Coronary artery (tissue), 2 donors: ENCODE measurements around the gene CASP5.
A peak's percentile ranks its signal among the peaks of the same experiment; 100 is the strongest.

ENCODE experiments used
- DNase-seq: peaks from one replicate; pipeline ENCODE4 v3.0.0-alpha.2; 2017; ENCODE audit warnings: low spot score
- H3K27ac ChIP-seq, 2 donors: fragments of 200-600 bp; sonication (generic); one replicate each; pipeline ENCODE4 v1.5.1; 2016 to 2019
- H3K4me3 ChIP-seq: fragments of 200-600 bp; sonication (generic); 2 replicates; pipeline ENCODE4 v1.5.1; 2016; ENCODE audit warnings: mild to moderate bottlenecking, moderate library complexity
- CTCF ChIP-seq: fragments of 200-600 bp; sonication (generic); IDR thresholded peaks from one replicate; pipeline ENCODE4 v1.5.1; 2019; ENCODE audit warnings: antibody characterized with exemption

Gene CASP5

GRCh38 chr11:104967534-104968354 lies 55.2 kb downstream of the CASP5 start:
- DNase-seq: no peak
- no peak for TF ChIP-seq CTCF
- H3K4me3 ChIP-seq: peak overlapping the region; percentile 71
- H3K27ac ChIP-seq: peak overlapping the region; percentile 77 to 87

- peak overlapping the region; percentile 71 for H3K4me3 ChIP-seq
- no peak for TF ChIP-seq CTCF
- no peak for DNase-seq
- no peak overlapping the region for H3K27ac ChIP-seq
Measured at GRCh38 chr11:104965735-104966134, 57.2 kb downstream of the CASP5 start.

GRCh38 chr11:104964247-104964646 lies 58.7 kb downstream of the CASP5 start:
- Histone ChIP-seq H3K4me3 (no peak overlapping the region), H3K27ac (no peak overlapping the region)
- no peak for DNase-seq
- TF ChIP-seq CTCF: no peak

GRCh38 chr11:104962852-104963251 lies 60.1 kb downstream of the CASP5 start:
- Histone ChIP-seq H3K27ac (no peak overlapping the region), H3K4me3 (no peak overlapping the region)
- no peak for TF ChIP-seq CTCF
- no peak for DNase-seq

DNA sequence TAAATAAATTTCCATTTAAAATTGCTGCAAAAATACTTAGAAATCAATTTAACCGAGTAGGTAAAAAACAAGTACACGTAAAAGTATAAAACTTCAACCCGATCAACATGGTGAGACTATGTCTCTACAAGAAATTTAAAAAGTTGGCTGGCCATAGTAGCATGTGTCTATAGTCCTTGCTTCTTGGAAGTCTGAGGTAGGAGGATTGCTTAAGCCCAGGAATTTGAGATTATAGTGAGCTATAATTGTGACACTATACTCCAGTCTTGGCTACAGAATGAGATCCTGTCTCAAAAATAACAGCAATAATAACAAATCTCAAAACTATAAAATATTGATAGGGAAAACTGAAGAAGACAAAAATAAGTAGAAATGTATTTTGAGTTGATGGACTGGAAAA lies 65.7 kb downstream of the CASP5 start:
- TF ChIP-seq CTCF: no peak
- no peak for DNase-seq
- Histone ChIP-seq H3K4me3 (no peak overlapping the region), H3K27ac (no peak overlapping the region)

GRCh38 chr11:104956528-104956927 lies 66.4 kb downstream of the CASP5 start:
- H3K4me3 ChIP-seq: no peak overlapping the region
- no peak for DNase-seq
- no peak for TF ChIP-seq CTCF
- H3K27ac ChIP-seq: no peak overlapping the region

GRCh38 chr11:104946907-104947306 lies 76.1 kb downstream of the CASP5 start:
- Histone ChIP-seq H3K4me3 (no peak overlapping the region), H3K27ac (no peak overlapping the region)
- no peak for TF ChIP-seq CTCF
- DNase-seq: no peak
